SK-N-SH (cell line): Measurements from ENCODE around the gene NIPSNAP3A. TPM values are rescaled to one million over a fixed set of nuclear protein-coding genes. Genes with fewer than 3 reads are reported as not detected.

ENCODE experiments used
- CTCF ChIA-PET: fragments of 300-600, 350-600 bp; formaldehyde crosslinking; extraction: SDS; loops from one replicate; lab custom pipeline; 2021; lab: Yijun Ruan, JAX
- POLR2A ChIA-PET: fragments of 350-600 bp; sonication (Branson Sonifier 250); formaldehyde crosslinking; extraction: SDS; loops from one replicate; lab custom pipeline; 2020; ENCODE audit warnings: antibody characterized with exemption, inconsistent platforms; lab: Yijun Ruan, JAX
- DNase-seq: peaks from one replicate; pipeline ENCODE4 v3.0.0; 2012
- H2AFZ ChIP-seq: fragments of 200-600 bp; sonication (generic); 2 replicates; pipeline ENCODE4 v1.8.1; 2016; ENCODE audit warnings: antibody characterized with exemption, mild to moderate bottlenecking, low read depth
- H3F3A ChIP-seq: fragments of 200-600 bp; sonication (generic); replicated peaks from 2 replicates; pipeline ENCODE3; 2016; ENCODE audit warnings: antibody characterized with exemption, mild to moderate bottlenecking; ENCODE audit not compliant: insufficient read depth
- H3K27ac ChIP-seq, 2 experiments: fragments of 200-500 bp in 1 of 2; fragments of 200-600 bp in 1 of 2; sonication (Bioruptor generic) in 1 of 2; sonication (generic), shearing (Covaris generic) in 1 of 2; 2 replicates each; pipeline versions ENCODE4 v1.5.1 to v1.6.1; 2014 to 2016; ENCODE audit warnings: low read depth in 2 of 2, inconsistent platforms in 1 of 2, low read length in 1 of 2, mild to moderate bottlenecking in 1 of 2, mixed read lengths in 1 of 2
- H3K27me3 ChIP-seq: fragments of 200-600 bp; sonication (generic), shearing (Covaris generic); 2 replicates; pipeline ENCODE4 v1.6.1; 2016; ENCODE audit warnings: mixed run types; ENCODE audit not compliant: insufficient read depth
- H3K36me3 ChIP-seq, 2 experiments: fragments of 200-500 bp in 1 of 2; fragments of 200-600 bp in 1 of 2; sonication (Bioruptor generic) in 1 of 2; sonication (generic) in 1 of 2; replicated peaks in 1 of 2; 2 replicates each; pipeline versions ENCODE3 to v1.5.1; 2014 to 2016; ENCODE audit warnings: low read length in 1 of 2, mild to moderate bottlenecking in 1 of 2; ENCODE audit not compliant: insufficient read depth in 2 of 2, control insufficient read depth in 1 of 2
- H3K4me1 ChIP-seq, 2 experiments: fragments of 200-500 bp in 1 of 2; fragments of 200-600 bp in 1 of 2; sonication (Bioruptor generic) in 1 of 2; sonication (generic), shearing (Covaris generic) in 1 of 2; 2 replicates each; pipeline versions ENCODE4 v1.5.1 to v1.6.1; 2014 to 2016; ENCODE audit warnings: low read depth in 1 of 2, low read length in 1 of 2, mixed run types in 1 of 2; ENCODE audit not compliant: insufficient read depth in 2 of 2, control insufficient read depth in 1 of 2
- H3K4me2 ChIP-seq: fragments of 200-600 bp; sonication (generic), shearing (Covaris generic); 2 replicates; pipeline ENCODE4 v1.6.1; 2017; ENCODE audit warnings: mixed run types
- H3K4me3 ChIP-seq, 2 experiments: fragments of 200-500 bp in 1 of 2; fragments of 200-600 bp in 1 of 2; sonication (Bioruptor generic) in 1 of 2; sonication (generic), shearing (Covaris generic) in 1 of 2; 2 replicates each; pipeline versions ENCODE4 v1.5.1 to v1.8.1; 2014 to 2016; ENCODE audit warnings: low read depth in 2 of 2, inconsistent platforms in 1 of 2, low read length in 1 of 2, mild to moderate bottlenecking in 1 of 2, mixed read lengths in 1 of 2, moderate library complexity in 1 of 2
- H3K79me2 ChIP-seq: fragments of 200-600 bp; sonication (generic); 2 replicates; pipeline ENCODE4 v1.8.1; 2017; ENCODE audit warnings: mild to moderate bottlenecking; ENCODE audit not compliant: insufficient read depth
- H3K9ac ChIP-seq: fragments of 200-600 bp; sonication (generic); 2 replicates; pipeline ENCODE4 v1.6.1; 2017; ENCODE audit warnings: mixed run types
- H3K9me2 ChIP-seq: fragments of 200-600 bp; sonication (generic); 2 replicates; pipeline ENCODE4 v1.6.1; 2017; ENCODE audit warnings: mixed run types
- H3K9me3 ChIP-seq: fragments of 200-600 bp; sonication (generic); 2 replicates; pipeline ENCODE4 v1.6.1; 2017; ENCODE audit warnings: mixed run types, mild to moderate bottlenecking, moderate library complexity
- H4K20me1 ChIP-seq: fragments of 200-600 bp; sonication (generic); 2 replicates; pipeline ENCODE4 v1.6.1; 2017; ENCODE audit warnings: mild to moderate bottlenecking, mixed run types; ENCODE audit not compliant: insufficient read depth
- CTCF ChIP-seq: fragments of 200-600 bp; sonication (generic); IDR thresholded peaks from 2 replicates; pipeline ENCODE4 v1.6.1; 2017; ENCODE audit warnings: antibody characterized with exemption, mild to moderate bottlenecking, moderate library complexity
- EP300 ChIP-seq, 2 experiments: IDR thresholded peaks; 2 replicates each; pipeline versions ENCODE4 v1.4.0 to v1.6.1; 2012; ENCODE audit warnings: borderline replicate concordance in 1 of 2, low read depth in 1 of 2, low read length in 1 of 2
- EZH2phosphoT487 ChIP-seq: fragments of 200-600 bp; sonication (generic); IDR thresholded peaks from 2 replicates; pipeline ENCODE4 v1.6.1; 2017; ENCODE audit warnings: low read depth, mixed run types, mild to moderate bottlenecking, antibody characterized with exemption, moderate library complexity, borderline replicate concordance
- FOSL2 ChIP-seq: IDR thresholded peaks from 2 replicates; pipeline ENCODE4 v1.4.0; 2012; ENCODE audit warnings: low read depth, mild to moderate bottlenecking, moderate library complexity, borderline replicate concordance
- FOXJ3 ChIP-seq: sonication (generic); formaldehyde crosslinking; IDR thresholded peaks from 2 replicates; pipeline ENCODE4 v1.5.1; 2020; ENCODE audit warnings: mild to moderate bottlenecking, missing genetic modification reagents
- IRF3 ChIP-seq: fragments of 150-350 bp; IDR thresholded peaks from 2 replicates; pipeline ENCODE4 v1.6.1; 2016; ENCODE audit warnings: mild to moderate bottlenecking, low read depth, low read length
- JUND ChIP-seq: IDR thresholded peaks from 2 replicates; pipeline ENCODE4 v1.4.0; 2012
- NRF1 ChIP-seq: IDR thresholded peaks from 2 replicates; pipeline ENCODE4 v1.6.1; 2012; ENCODE audit warnings: low read depth, mild to moderate bottlenecking, low read length
- POLR2AphosphoS5 ChIP-seq: IDR thresholded peaks from 2 replicates; pipeline ENCODE4 v1.6.1; 2012; ENCODE audit warnings: low read depth, low read length
- RAD21 ChIP-seq: IDR thresholded peaks from 2 replicates; pipeline ENCODE4 v1.6.1; 2012; ENCODE audit warnings: mild to moderate bottlenecking, low read length
- RCOR1 ChIP-seq: fragments of 150-350 bp; IDR thresholded peaks from 2 replicates; pipeline ENCODE4 v1.6.1; 2017; ENCODE audit warnings: antibody characterized with exemption, low read length
- RFX5 ChIP-seq: IDR thresholded peaks from 2 replicates; pipeline ENCODE4 v1.6.1; 2012; ENCODE audit warnings: mild to moderate bottlenecking, improper control_type of control experiment, low read length
- TCF12 ChIP-seq: IDR thresholded peaks from 2 replicates; pipeline ENCODE4 v1.4.0; 2012
- TEAD4 ChIP-seq: IDR thresholded peaks from 2 replicates; pipeline ENCODE4 v1.4.0; 2012; ENCODE audit warnings: mild to moderate bottlenecking, borderline replicate concordance; ENCODE audit not compliant: insufficient read depth
- USF1 ChIP-seq: IDR thresholded peaks from 2 replicates; pipeline ENCODE4 v1.4.0; 2012; ENCODE audit warnings: low read depth, borderline replicate concordance
- ZBTB33 ChIP-seq: IDR thresholded peaks from 2 replicates; pipeline ENCODE4 v1.4.0; 2012; ENCODE audit warnings: low read depth, borderline replicate concordance
- WGBS: methylation state at CpG from one replicate; pipeline ENCODE4 v1.1.6; 2017; ENCODE audit warnings: low lambda C conversion rate; 5-methylcytosine and 5-hydroxymethylcytosine counted together
- polyA plus RNA-seq, 3 experiments: library from polyadenylated mRNA; depleted of rRNA; stranded (reverse); fragments of >200 nt; gene quantifications; 2 replicates each; pipeline ENCODE4 v1.2.3, GENCODE V29; 2012

Gene NIPSNAP3A
- polyA plus RNA-seq, 1 of the 3 experiments (the other 2 are of a cell fraction) = 29.2 TPM

GRCh38 chr9:104745852-104746251, 1.6 kb upstream of the NIPSNAP3A start:
- Histone ChIP-seq H3K4me3 (no peak overlapping the region), H3K4me1 (peaks cover 0 to 5% of the 10 kb centered on the region in 2 experiments; a peak in 3 of 4 replicates), H3K9me3 (no peaks in the 10 kb centered on the region), H3K27ac (no peak overlapping the region), H4K20me1 (no peaks in the 10 kb centered on the region), H3K36me3 (peaks cover 2 to 6% of the 10 kb centered on the region in 2 experiments), H3K27me3 (no peaks in the 10 kb centered on the region), H2AFZ (no peak overlapping the region; the same call in 1 of the 2 replicates), H3K79me2 (peaks cover 23% of the 10 kb centered on the region), H3K9ac (no peak overlapping the region), H3F3A (peaks cover 1% of the 10 kb centered on the region), H3K9me2 (no peaks in the 10 kb centered on the region), H3K4me2 (no peak overlapping the region)
- ChIA-PET CTCF (interaction anchor here (0.7 to 0.9 kb wide), 2 partner anchors 185 to 623 kb away, joined by 3 read pairs; no protein-coding TSS in a partner anchor), POLR2A (no interaction called here)
- no peak for TF ChIP-seq RCOR1
- TF ChIP-seq USF1 = no peak
- no peak for TF ChIP-seq FOSL2
- TF ChIP-seq IRF3 = no peak
- TF ChIP-seq EP300 (IDR thresholded peaks at IDR 0.05; ENCODE audit: borderline replicate concordance in 1 of 2, low read depth in 1 of 2, low read length in 1 of 2) = no peak
- no peak for TF ChIP-seq NRF1
- no peak for TF ChIP-seq RFX5
- TF ChIP-seq FOXJ3 (CRISPR knock-in tag) = no peak
- TF ChIP-seq CTCF = no peak
- no peak for TF ChIP-seq TEAD4
- no peak for TF ChIP-seq POLR2AphosphoS5
- no peak for DNase-seq
- WGBS = 91% methylated on average over 1 of the region's 1 CpG

GRCh38 chr9:104746285-104746684, 1.2 kb upstream of the NIPSNAP3A start:
- ChIA-PET POLR2A (no interaction called here), CTCF (interaction anchor here (0.7 to 0.9 kb wide), 2 partner anchors 177 to 185 kb away, joined by 3 to 4 read pairs; no protein-coding TSS in a partner anchor)
- H3K9ac ChIP-seq = no peak overlapping the region
- no peak overlapping the region for H3K27ac ChIP-seq
- peaks cover 0 to 5% of the 10 kb centered on the region in 2 experiments; a peak in 3 of 4 replicates for H3K4me1 ChIP-seq
- no peak for DNase-seq
- peaks cover 4% of the 10 kb centered on the region for H3F3A ChIP-seq
- no peaks in the 10 kb centered on the region for H3K9me2 ChIP-seq
- no peaks in the 10 kb centered on the region for H3K9me3 ChIP-seq
- no peaks in the 10 kb centered on the region for H4K20me1 ChIP-seq
- H3K4me3 ChIP-seq = no peak overlapping the region
- 87% methylated on average over 2 of the region's 2 CpGs for WGBS
- peaks cover 23% of the 10 kb centered on the region for H3K79me2 ChIP-seq
- H2AFZ ChIP-seq = peak overlapping the region; percentile 94
- peaks cover 6 to 8% of the 10 kb centered on the region in 2 experiments for H3K36me3 ChIP-seq
- peak overlapping the region; percentile 83; the same call in 1 of the 2 replicates for H3K4me2 ChIP-seq
- no peaks in the 10 kb centered on the region for H3K27me3 ChIP-seq
- TF ChIP-seq ZBTB33 = no peak
- no peak for TF ChIP-seq EZH2phosphoT487
- no peak for TF ChIP-seq IRF3
- TF ChIP-seq RAD21 = no peak
- no peak for TF ChIP-seq CTCF
- no peak for TF ChIP-seq RFX5
- TF ChIP-seq JUND = no peak
- TF ChIP-seq TCF12 = no peak
